ENCODE data around the gene TAF8. TPM values are rescaled to one million over a fixed set of nuclear protein-coding genes. Genes with fewer than 3 reads are reported as not detected.

Gene TAF8
- total RNA-seq, 1 donor from 2014 or later: 55.7 TPM

DNA sequence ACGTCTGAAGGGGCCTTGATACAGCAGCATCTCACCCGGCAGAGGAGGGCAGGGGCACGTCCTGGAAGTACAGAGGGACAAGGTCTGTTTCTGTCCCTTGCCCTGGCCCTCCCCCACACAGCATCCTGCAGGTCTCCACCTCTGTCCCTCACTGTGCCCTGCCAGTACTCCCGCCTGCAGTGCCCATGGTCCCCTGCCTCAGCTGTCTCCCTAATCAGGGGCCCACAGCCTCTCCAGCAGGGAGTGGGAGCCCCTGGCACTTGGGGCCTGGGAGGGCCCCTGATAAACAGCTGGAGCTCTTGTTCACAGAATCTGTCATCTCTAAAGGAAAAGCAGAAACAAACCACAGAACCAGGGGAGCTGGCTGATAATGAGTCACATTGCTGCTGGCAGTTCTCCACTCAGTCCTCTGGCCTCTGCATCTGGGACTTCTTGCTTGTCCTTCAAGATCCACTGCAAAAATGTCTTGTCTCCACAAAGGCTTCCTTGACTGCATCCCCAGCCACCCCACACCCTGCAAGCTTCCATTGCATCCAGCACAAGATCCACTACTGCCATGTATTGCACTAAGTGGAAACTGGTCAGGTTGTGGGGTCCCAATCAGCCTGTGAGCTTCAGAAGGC, 33.2 kb upstream of the TAF8 start:
- peak overlapping the region; percentile 70 for H3K27ac Mint-ChIP-seq
- no peak overlapping the region for H3K4me3 Mint-ChIP-seq
- TF ChIP-seq, protein P1, sequence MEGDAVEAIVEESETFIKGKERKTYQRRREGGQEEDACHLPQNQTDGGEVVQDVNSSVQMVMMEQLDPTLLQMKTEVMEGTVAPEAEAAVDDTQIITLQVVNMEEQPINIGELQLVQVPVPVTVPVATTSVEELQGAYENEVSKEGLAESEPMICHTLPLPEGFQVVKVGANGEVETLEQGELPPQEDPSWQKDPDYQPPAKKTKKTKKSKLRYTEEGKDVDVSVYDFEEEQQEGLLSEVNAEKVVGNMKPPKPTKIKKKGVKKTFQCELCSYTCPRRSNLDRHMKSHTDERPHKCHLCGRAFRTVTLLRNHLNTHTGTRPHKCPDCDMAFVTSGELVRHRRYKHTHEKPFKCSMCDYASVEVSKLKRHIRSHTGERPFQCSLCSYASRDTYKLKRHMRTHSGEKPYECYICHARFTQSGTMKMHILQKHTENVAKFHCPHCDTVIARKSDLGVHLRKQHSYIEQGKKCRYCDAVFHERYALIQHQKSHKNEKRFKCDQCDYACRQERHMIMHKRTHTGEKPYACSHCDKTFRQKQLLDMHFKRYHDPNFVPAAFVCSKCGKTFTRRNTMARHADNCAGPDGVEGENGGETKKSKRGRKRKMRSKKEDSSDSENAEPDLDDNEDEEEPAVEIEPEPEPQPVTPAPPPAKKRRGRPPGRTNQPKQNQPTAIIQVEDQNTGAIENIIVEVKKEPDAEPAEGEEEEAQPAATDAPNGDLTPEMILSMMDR (IDR thresholded peaks at IDR 0.05): no peak
- no peaks in the 10 kb centered on the region for H3K9me3 Mint-ChIP-seq
- peaks cover 15% of the 10 kb centered on the region for H3K36me3 Mint-ChIP-seq (ENCODE audit: low read depth)
- DNase-seq (no peak), ATAC-seq (ENCODE audit: low read depth) (peak; percentile 30)
- H3K27me3 Mint-ChIP-seq: no peaks in the 10 kb centered on the region
- ChIA-PET CTCF (interaction anchor here (1.5 to 1.6 kb wide), 2 partner anchors 9 to 16 kb away, joined by 3 to 6 read pairs; no protein-coding TSS in a partner anchor), POLR2A (interaction anchor here (0.8 to 1.1 kb wide), 4 partner anchors 9 to 76 kb away, joined by 3 to 6 read pairs (median 4); no protein-coding TSS in a partner anchor)
- intact Hi-C loops (cut with micrococcal nuclease): no loop called here
- H3K4me1 Mint-ChIP-seq: peaks cover 48% of the 10 kb centered on the region

DNA sequence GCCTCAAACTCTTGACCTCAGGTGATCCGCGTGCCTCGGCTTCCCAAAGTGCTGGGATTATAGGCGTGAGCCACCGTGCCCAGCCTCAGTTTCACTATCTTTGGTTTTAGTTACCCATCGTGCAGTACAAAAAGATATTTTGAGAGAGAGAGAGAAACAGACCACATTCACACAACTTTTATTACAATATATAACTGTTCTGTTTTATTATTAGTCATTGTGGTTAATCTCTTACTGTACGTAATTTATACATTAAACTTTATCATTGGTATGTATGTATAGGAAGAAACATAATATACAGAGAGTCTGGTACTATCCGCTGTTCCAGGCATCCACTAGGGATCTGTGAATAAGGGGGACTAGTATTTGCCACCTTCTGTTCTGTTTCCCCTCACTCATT, 29.4 kb upstream of the TAF8 start:
- no peak for DNase-seq
- ATAC-seq (ENCODE audit: low read depth): no peak
- Mint-ChIP-seq H3K4me1 (peaks cover 77% of the 10 kb centered on the region), H3K27me3 (no peaks in the 10 kb centered on the region), H3K4me3 (no peak overlapping the region), H3K36me3 (ENCODE audit: low read depth) (peaks cover 10% of the 10 kb centered on the region), H3K9me3 (no peaks in the 10 kb centered on the region), H3K27ac (peak overlapping the region; percentile 99)
- TF ChIP-seq, protein P1 (IDR thresholded peaks at IDR 0.05): no peak
- ChIA-PET CTCF (no interaction called here), POLR2A (interaction anchor here (1.4 to 4.0 kb wide), 2 partner anchors 12 to 125 kb away, joined by 6 to 20 read pairs; partner anchors contain the start of gene USP49)
- intact Hi-C loops (cut with micrococcal nuclease): no loop called here

DNA sequence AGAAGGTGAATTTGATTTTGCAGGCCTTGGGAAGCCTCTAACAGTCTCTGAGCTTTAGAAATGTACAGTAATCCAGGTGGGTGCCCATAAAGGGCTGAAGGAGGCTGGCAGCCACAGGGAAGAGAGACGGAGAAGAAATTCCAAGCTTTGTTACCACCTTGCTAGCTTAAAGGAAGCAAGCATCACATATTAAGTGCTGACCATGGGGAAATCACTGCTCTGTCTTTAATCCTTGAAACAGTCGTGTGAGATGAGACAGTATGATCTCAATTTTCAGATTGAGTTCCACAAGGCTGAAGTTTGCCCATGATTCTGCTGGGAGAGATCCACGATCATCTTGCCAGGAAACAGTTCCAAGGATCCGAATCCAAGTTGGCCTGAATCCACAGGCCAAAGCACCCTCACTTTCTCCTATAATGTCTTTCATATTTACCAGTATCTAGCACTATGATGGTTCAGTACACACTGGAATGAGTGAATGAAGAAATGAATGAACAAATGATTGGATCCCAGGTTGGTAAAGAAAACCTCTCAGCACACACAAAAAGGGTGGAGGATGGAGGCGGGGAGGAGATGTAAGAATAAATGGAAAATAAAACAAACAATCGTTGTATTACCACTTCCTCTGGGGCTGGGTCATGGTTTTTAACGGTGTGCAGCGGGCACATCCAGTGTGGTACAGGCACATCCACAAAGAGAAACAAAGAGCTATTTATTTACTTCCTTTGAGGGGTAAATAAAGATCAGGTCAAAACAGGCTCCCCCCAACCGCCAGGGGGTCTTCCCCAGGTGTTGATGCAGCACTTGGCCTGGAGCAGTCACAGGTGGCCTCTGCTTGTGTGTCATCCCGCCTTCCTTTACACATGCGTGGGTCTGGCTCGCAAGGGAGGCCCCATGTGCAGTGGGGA, 28.2 kb upstream of the TAF8 start:
- H3K27me3 Mint-ChIP-seq: no peaks in the 10 kb centered on the region
- ATAC-seq (ENCODE audit: low read depth) (peak; percentile 38), DNase-seq (peak; percentile 58)
- H3K27ac Mint-ChIP-seq: peak overlapping the region; percentile 99
- intact Hi-C loops (cut with micrococcal nuclease): loop anchor here (1.0 kb wide), 1 partner anchor 81 kb away; the partner anchor contains the start of gene CCND3
- ChIA-PET POLR2A (interaction anchor here (0.6 to 4.0 kb wide), 13 partner anchors 9 to 288 kb away, joined by 3 to 20 read pairs (median 4); partner anchors contain the start of genes BYSL, MED20, TAF8 and USP49), CTCF (interaction anchor here (0.7 to 1.0 kb wide), 2 partner anchors 22 to 101 kb away, joined by 3 to 4 read pairs; partner anchors contain the start of genes BYSL and MED20)
- TF ChIP-seq, protein P1 (IDR thresholded peaks at IDR 0.05): no peak
- H3K9me3 Mint-ChIP-seq: no peaks in the 10 kb centered on the region
- peaks cover 83% of the 10 kb centered on the region for H3K4me1 Mint-ChIP-seq
- peaks cover 13% of the 10 kb centered on the region for H3K36me3 Mint-ChIP-seq (ENCODE audit: low read depth)
- peak overlapping the region; percentile 75 for H3K4me3 Mint-ChIP-seq

DNA sequence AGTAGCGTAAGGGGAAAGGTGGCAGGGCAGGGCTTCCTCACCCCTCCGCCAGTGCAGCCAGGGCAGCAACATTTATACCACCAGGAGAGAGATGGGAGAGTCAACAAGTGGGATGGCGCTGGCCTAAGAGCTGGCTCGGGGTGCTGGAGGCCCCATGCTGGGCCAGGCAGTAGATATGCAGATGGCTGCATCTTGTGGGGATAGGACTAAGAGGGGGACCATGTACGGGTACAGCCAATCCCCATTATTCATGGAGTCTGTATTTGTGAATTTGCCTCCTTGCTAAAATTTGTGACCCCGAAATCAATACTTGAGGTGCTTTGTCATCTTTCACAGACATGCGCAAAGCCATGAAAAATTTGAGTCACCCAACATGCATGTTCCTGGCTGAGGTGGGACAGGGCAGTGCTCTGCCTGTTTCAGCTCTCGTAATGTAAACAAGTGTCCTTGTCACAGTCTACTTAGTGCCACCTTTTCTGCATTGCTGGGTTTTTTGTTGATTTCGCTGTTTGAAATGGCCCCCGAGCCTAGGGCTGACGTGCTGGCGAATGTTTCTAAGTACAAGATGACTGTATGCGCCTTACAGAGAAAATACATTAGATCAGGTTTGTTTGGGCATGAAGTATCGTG, 27.5 kb upstream of the TAF8 start:
- ATAC-seq (ENCODE audit: low read depth): no peak
- peak overlapping the region; percentile 99 for H3K27ac Mint-ChIP-seq
- ChIA-PET CTCF (no interaction called here), POLR2A (interaction anchor here (0.6 to 4.0 kb wide), 10 partner anchors 10 to 289 kb away, joined by 3 to 20 read pairs (median 4); partner anchors contain the start of genes BYSL, MED20, TAF8 and USP49)
- peak overlapping the region; percentile 75 for H3K4me3 Mint-ChIP-seq
- H3K27me3 Mint-ChIP-seq: no peaks in the 10 kb centered on the region
- H3K36me3 Mint-ChIP-seq (ENCODE audit: low read depth): peaks cover 11% of the 10 kb centered on the region
- intact Hi-C loops (cut with micrococcal nuclease): loop anchor here (1.0 kb wide), 1 partner anchor 82 kb away; the partner anchor contains the start of gene CCND3
- DNase-seq: no peak
- TF ChIP-seq, protein P1 (IDR thresholded peaks at IDR 0.05): no peak
- peaks cover 84% of the 10 kb centered on the region for H3K4me1 Mint-ChIP-seq
- no peaks in the 10 kb centered on the region for H3K9me3 Mint-ChIP-seq

Measured in activated B cell treated with CpG ODN at 0.5 μM for 24 hours (primary cell).